ENCODE data around the gene BRD1.

The BRD1 gene

DNA sequence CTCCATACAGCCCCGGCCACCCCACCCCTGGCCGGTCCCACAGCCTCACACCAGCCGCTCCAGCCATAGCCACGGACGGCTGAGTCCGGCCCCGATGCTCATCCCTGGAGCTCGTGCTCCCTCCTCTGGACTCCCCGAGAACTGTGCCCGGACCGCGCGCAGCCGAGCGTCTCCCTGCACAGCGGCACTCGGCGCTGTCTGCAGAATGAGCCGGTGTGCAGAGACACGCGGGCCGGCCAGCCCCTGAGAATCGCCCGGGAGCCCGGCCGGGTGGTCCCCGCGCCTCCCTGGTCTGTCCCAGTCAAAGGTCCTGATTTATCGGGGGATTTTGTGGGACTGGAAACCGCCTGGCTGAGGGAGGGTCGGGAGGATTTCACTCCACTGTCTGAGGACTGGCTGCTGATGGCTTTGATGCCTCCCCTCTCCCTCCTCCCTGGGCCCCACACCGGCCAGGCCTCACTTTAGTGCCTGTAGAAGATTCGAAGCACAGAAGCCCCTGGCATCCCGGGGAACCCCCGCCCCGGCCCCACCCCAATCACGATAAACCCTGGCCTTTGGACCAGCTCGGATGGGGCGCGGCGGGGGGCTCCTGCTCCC is 102.7 kb downstream of the BRD1 start:
- peak; percentile 41 for DNase-seq

DNA sequence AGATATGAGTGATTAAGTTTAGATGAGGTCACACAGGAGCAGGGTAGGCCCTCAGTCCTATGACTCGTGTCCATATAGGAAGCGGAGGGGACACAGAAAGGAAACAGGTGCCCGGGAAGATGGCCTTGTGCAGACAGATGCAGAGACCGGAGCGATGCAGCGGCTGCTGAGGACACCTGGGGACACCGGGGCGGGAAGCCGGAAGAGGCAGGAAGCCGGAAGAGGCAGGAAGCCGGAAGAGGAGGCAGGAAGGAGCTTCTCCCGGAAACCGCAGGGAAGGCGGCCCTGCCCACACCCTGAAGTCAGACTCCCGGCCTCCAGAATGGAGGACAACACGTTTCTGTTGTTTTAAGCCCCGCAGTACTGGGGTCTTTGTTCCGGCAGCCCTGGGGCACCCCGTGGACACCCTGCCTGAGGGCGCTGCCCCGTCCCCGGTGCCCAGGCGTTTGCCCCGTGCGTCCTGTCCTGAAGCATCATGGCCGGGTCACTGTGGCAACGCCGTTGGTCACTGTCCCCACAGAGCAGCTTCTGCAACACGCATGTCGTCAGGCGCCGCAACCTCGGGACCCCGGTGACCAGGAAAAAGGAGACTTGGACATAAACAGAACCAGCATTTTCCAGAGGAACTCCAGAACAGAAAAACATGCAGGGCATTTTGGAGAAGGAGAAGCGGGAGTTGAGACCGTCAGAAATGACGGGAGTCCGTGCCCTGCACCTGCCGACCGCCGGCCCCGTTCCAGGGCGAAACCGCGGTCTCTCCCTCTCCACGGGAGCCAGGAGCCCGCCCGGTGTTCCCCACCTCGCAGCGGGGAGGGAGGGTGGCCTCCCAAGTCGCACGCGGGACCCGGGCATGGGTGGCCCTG is 103.4 kb downstream of the BRD1 start:
- no peak for DNase-seq

DNA sequence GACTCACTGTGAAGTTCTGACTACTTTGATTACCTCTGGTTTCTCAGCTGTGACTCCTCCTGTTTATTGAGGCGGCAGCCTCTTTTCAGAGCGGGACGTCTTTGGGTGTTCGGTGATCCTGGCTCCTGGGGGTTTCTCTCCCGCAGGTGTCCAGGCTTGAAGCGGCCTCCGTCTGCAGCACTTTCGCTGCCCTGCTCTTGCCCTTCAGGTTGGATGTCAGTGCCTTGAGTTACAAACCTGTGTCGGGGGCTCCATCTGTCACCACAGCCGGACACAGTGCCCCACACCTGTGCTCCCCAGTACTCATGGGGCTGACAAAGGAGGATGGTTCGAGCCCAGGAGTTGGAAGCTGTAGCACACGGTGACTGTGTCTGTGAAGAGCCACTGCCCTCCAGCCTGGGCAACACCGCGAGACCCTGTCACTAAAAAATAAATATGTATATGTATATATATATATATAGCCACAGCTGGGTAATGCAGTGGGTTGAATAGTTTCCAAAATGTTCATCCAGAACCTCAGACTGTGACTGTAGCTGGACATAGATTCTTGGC is 104.1 kb downstream of the BRD1 start:
- no peak for DNase-seq
